Measurements from ENCODE around the gene TRIM27.
A peak's percentile ranks its signal among the peaks of the same experiment; 100 is the strongest.
"Not testable (repeated sequence)": the region's sequence is repeated elsewhere in the genome, so short reads cannot be mapped to it uniquely, and the experiment has no call there.

TRIM27 gene

GRCh38 chr6:28895131-28895812 is 28.5 kb downstream of the TRIM27 start:
- DNase-seq: peak; percentile 94 to 96

- DNase-seq: no peak
These were observed 30.5 kb downstream of the TRIM27 start for GRCh38 chr6:28893172-28893799.

DNA sequence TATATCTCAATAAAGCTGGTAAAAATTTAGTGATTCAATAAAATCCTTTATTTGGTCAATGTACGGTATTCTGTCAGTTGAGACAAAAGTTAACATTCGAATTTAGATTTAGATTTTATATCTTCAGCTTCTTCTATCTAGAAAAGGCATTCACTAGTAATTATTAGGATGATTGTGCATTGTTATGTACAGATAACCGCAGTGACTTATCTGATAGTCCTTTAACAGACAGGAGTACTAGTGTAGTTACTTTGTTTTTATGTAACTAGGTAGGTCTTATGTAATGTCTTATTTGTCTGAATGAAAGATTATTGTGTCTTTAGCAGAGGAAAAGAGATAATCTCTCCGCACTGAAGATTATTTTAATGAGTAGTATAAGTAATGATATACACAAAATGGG is 31.3 kb downstream of the TRIM27 start:
- DNase-seq: no peak

- DNase-seq: no peak
These were observed 35.8 kb downstream of the TRIM27 start for GRCh38 chr6:28887796-28888496.

DNA sequence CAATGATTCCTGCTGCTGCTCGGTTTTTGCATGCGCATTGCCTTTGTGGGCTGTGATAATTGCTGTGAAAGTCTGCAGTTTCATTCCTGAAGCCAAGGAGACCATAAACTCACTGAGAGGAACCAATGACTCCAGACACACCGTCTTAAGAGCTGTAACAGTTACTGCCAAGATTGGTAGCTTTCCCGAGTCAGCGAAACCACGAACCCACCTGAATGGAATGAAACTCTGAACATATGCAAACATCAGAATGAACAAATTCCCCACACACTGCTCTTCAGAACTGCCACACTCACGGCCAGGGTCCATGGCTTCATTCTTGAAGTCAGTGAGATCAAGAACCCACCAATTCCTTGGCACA is 37.7 kb downstream of the TRIM27 start:
- no peak for DNase-seq

- peak; percentile 90 to 91 for DNase-seq
These were observed 39.2 kb downstream of the TRIM27 start for GRCh38 chr6:28884423-28885131.

GRCh38 chr6:28880894-28881780 is 42.6 kb downstream of the TRIM27 start:
- DNase-seq: peak; percentile 57 to 59

DNA sequence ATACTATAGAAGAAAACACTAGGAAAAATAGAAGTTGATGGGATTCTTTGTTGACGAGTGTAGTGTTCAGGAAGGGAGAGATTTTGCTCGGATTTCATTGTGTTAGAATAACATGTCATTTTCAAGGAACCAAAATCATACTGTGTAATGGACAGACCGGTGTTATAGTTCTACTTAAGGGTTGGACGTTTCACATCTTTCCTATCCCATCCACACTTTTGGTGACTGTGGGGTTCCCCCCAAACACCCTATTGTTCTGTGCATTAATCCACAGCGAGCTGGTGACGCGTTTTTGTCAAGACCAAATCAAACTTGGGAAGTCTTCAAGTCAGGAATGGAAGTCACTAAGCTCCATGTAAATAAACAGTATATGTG is 43.3 kb downstream of the TRIM27 start:
- DNase-seq: no peak

DNA sequence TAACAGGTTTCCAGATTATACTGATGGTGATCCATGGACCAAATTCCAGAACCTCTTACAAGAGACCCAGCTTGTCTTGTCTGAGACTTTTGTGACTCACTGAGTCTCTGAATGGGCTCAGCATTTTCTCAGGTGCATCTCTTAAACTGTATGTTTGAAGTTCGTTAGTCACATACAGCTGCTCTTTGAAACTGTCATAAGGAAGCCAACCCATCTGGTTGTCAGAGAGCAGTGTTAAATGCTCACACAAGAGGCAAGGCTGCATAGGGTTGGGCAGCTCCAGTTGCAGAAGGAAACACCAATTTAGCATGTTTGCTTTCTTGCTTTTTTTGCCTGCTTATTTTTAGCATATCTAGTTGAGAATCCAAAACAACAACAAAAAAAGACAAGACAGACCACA is 47.1 kb downstream of the TRIM27 start:
- no peak for DNase-seq

DNA sequence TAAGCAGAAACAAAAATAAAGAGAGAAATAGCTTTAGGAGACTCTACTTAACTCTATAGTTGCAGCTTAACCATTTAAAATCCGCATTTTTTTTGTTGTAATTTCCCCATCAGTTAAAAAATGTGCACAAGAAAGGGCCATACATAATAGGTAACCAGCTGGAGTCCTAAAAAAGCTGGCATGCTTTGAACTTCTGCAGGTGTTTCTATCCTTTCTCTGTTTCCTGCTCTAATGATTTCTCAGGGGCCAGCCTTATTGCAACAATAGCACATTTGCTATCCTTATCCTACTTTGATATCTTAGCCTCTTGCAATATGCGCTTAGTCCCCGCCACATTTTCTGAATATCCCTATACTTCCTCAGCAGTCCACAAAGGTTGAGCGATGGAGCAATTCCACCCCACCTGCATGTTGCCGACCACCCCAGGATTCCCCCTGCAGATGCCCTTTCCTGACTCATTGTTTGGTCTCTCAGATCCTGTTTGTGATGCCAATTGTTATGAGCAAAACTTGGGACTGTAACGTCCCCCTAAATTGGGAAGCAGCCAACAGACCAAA is 48.5 kb downstream of the TRIM27 start:
- DNase-seq: no peak

DNA sequence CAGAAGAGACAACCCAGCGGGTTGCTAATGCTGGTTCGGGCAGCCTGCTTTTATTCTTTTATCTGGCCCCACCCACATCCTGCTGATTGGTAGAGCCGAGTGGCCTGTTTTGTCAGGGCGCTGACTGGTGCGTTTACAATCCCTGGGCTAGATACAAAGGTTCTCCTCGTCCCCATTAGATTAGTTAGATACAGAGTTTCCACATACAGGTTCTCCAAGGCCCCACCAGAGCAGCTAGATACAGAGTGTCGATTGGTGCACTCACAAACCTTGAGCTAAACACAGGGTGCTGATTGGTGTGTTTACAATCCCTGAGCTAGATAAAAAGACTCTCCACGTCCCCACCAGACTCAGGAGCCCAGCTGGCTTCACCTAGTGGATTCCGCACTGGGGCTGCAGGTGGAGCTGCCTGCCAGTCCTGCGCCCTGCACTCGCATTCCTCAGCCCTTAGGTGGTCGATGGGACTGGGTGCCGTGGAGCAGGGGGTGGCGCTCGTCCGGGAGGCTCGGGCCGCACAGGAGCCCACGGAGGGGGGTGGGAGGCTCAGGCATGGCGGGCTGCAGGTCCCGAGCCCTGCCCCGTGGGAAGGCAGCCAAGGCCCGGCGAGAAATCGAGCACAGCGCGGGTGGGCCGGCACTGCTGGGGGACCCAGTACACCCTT is 51.5 kb downstream of the TRIM27 start:
- not testable (repeated sequence) for DNase-seq

DNA sequence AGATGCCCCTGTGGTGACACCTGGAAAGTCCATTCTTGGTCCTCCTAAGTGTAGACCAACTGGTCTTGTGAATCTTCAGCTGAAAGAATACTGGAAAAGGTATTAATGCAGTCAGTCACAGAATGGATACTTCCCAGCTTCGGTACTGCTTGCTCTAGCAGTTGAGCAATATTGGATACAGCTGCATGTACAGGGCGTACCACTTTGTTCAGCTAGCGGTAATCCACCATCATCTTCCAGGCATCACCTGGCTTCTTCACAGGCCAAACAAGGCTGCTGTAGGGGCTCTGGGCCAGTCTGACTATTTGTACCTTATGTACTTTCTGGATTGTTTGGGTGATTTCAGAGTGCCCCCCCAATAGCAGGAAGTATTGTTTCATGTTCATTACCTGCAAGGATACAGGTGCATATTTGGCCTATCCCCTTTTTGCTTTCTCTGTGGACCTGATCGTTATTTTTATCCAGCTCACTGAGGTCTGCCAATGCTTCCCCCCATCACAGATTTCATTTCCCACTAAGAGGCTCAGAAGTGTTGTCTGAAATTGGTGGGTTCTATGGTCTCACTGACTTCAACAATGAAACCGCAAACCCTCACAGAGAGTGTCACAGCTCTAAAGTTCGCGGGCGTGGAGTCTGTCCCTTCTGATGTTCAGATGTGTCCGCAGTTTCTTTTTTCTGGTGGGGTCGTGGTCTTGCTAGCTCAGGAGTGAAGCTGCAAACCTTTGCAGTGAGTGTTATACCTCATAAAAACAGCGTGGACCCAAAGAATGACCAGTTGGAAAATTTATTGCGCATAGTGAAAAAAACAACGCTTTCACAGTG is 52.2 kb downstream of the TRIM27 start:
- no peak for DNase-seq

- no peak for DNase-seq
These were observed 54.9 kb downstream of the TRIM27 start for GRCh38 chr6:28868873-28869272.

DNA sequence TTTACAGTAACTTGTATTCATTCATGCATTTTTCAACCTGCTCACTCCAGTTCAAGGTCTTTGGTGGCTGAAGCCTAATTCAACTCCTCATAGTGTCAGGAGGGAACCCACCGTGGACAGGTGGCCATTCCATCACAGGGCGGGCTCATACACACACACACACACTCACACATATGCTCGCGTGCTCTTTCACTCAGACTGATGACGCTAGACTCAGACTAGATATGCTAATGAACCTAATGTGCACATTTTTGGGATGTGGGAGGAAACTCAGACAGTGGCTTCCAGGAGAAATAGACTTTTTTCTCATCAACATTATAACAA is 56.7 kb downstream of the TRIM27 start:
- peak; percentile 28 to 41 for DNase-seq

GRCh38 chr6:28866205-28867085 is 57.3 kb downstream of the TRIM27 start:
- DNase-seq: peak; percentile 75 to 79

DNA sequence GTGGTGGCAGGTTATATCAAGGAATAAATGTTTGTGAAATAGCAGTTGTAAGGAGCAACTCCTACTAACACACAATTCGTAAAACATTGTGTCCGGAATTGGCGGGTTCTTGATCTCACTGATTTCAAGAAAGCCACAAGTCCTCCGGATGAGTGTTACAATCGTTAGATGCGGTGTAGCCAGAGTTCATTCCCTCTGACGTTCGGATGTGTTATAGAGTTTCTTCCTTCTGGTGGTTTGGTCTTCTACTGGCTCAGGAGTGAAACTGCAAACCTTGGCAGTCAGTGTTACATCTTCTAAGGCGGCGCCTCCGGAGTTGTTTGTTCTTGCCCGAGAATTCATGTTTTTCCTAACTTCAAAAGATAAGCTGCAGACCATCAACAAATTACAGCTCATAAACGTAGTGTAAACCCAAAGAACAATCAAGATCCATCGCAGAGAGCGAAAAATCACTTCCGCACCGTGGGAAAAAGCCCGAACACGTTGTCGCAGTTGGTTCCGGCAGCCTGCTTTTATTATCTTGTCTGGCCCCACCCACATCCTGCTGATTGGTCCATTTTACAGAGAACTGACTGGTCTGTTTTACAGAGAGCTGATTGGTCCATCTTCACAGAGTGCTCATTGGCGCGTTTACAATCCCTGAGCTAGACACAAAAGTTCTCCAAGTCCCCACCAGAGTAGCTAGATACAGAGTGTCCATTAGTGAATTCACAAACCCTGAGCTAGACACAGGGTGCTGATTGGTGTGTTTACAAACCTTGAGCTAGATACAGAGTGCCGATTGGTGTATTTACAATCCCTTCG is 58.2 kb downstream of the TRIM27 start:
- DNase-seq: peak; percentile 84 to 86

DNA sequence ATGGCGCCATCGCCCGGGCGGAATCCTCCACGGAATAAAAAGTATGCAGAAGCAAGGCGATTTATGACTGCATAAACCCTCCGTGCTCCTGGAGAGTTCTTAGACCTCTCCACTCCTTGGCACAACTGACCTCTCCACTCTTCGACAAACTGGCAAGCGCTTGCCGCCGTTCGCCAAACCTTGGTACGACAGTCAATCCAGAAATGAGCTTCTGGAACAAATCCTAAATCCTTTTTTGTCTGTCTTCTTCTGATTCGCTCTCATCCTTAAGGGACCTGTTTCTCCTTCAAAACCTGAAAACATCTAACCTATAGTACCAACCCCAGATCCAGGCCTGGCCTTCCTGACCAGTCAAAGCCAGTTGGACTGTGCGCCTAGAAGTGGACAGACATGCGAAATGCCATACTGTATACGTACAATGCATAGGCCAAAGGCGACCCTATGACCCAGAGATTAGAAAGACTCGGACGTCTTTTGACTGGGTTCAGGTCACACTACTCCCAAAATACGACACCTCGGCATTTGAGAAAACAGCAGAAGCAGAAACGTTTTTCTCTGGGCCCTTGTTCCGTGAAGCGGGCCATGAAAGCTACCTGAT is 59.4 kb downstream of the TRIM27 start:
- DNase-seq: no peak

GRCh38 chr6:28863604-28864325 is 60.0 kb downstream of the TRIM27 start:
- DNase-seq: peak; percentile 81 to 90
